Smooth muscle cell of trachea (primary cell): ENCODE measurements around the gene SCCPDH. TPM values are rescaled to one million over a fixed set of nuclear protein-coding genes. Genes with fewer than 3 reads are reported as not detected.

Experiments used
- total RNA-seq: library from RNA; depleted of rRNA; stranded (reverse); fragments of >200 nt; gene quantifications from 2 replicates; pipeline ENCODE4 v1.2.1, GENCODE V29; 2014

The SCCPDH gene
- 51.4 and 61.4 TPM in 2 replicates for total RNA-seq

GRCh38 chr1:246724016-246724730, at the start of gene SCCPDH:
SCCPDH (plus strand) TSS chr1:246724409; CDS start chr1:246724423, 14 bp downstream.

Other genes with a start within 250 kb of the SCCPDH start
- gene SMYD3, start 217.1 kb upstream of the SCCPDH start, total RNA-seq, result 43.9 and 70.3 TPM in 2 replicates
- 15.3 and 16.4 TPM in 2 replicates for gene TFB2M, start 158.1 kb upstream of the SCCPDH start, total RNA-seq
- gene CNST, start 158.0 kb upstream of the SCCPDH start, total RNA-seq, result 22.2 and 23.7 TPM in 2 replicates
- gene AHCTF1, start 207.5 kb downstream of the SCCPDH start, total RNA-seq, result 22.7 and 23.1 TPM in 2 replicates